ENCODE results near the gene ELAVL2.

DNA sequence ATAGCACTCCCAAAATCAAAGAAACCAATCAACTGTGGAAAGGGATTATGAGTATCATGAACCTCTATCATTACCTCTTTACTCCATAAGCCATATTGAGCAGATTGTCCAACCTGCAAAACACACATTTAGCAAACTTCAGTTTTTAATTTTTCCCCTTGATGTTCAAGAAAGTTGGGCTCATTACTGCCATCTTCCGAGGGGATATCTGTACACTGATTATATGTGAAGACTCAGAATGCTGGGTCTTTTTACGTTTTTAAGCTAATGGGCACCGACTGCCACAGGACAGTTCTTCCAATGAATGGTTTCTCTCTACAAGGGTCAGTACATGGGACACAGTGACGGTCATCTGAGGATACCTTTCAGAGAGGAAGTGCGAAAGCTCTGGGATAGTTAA lies 132.7 kb downstream of the ELAVL2 start:
- no peak for TF ChIP-seq POLR2AphosphoS5 (IDR thresholded peaks at IDR 0.05)
- TF ChIP-seq, protein P1, sequence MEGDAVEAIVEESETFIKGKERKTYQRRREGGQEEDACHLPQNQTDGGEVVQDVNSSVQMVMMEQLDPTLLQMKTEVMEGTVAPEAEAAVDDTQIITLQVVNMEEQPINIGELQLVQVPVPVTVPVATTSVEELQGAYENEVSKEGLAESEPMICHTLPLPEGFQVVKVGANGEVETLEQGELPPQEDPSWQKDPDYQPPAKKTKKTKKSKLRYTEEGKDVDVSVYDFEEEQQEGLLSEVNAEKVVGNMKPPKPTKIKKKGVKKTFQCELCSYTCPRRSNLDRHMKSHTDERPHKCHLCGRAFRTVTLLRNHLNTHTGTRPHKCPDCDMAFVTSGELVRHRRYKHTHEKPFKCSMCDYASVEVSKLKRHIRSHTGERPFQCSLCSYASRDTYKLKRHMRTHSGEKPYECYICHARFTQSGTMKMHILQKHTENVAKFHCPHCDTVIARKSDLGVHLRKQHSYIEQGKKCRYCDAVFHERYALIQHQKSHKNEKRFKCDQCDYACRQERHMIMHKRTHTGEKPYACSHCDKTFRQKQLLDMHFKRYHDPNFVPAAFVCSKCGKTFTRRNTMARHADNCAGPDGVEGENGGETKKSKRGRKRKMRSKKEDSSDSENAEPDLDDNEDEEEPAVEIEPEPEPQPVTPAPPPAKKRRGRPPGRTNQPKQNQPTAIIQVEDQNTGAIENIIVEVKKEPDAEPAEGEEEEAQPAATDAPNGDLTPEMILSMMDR (IDR thresholded peaks at IDR 0.05; ENCODE audit: poor library complexity, severe bottlenecking) = no peak
- TF ChIP-seq TAF1 (IDR thresholded peaks at IDR 0.05; ENCODE audit: low read depth) = no peak
- TF ChIP-seq, protein P2, sequence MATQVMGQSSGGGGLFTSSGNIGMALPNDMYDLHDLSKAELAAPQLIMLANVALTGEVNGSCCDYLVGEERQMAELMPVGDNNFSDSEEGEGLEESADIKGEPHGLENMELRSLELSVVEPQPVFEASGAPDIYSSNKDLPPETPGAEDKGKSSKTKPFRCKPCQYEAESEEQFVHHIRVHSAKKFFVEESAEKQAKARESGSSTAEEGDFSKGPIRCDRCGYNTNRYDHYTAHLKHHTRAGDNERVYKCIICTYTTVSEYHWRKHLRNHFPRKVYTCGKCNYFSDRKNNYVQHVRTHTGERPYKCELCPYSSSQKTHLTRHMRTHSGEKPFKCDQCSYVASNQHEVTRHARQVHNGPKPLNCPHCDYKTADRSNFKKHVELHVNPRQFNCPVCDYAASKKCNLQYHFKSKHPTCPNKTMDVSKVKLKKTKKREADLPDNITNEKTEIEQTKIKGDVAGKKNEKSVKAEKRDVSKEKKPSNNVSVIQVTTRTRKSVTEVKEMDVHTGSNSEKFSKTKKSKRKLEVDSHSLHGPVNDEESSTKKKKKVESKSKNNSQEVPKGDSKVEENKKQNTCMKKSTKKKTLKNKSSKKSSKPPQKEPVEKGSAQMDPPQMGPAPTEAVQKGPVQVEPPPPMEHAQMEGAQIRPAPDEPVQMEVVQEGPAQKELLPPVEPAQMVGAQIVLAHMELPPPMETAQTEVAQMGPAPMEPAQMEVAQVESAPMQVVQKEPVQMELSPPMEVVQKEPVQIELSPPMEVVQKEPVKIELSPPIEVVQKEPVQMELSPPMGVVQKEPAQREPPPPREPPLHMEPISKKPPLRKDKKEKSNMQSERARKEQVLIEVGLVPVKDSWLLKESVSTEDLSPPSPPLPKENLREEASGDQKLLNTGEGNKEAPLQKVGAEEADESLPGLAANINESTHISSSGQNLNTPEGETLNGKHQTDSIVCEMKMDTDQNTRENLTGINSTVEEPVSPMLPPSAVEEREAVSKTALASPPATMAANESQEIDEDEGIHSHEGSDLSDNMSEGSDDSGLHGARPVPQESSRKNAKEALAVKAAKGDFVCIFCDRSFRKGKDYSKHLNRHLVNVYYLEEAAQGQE (IDR thresholded peaks at IDR 0.05; ENCODE audit: borderline replicate concordance) = no peak
- no peak for TF ChIP-seq EP300 (conservative IDR thresholded peaks at IDR 0.05; ENCODE audit: poor library complexity, severe bottlenecking)
